ENCODE measurements around the gene DTL.

DTL gene

GRCh38 chr1:212132025-212132424 is 96.5 kb downstream of the DTL start:
- TF ChIP-seq CTCF (conservative IDR thresholded peaks at IDR 0.05) (no peak), ZFX (IDR thresholded peaks at IDR 0.05) (no peak)
- peak overlapping the region; percentile 50 for H3K27ac ChIP-seq

- TF ChIP-seq CTCF (conservative IDR thresholded peaks at IDR 0.05) (no peak), ZFX (IDR thresholded peaks at IDR 0.05) (no peak)
- H3K27ac ChIP-seq, result peak overlapping the region; percentile 68
Measured at GRCh38 chr1:212133319-212133718, 97.8 kb downstream of the DTL start.

GRCh38 chr1:212135166-212135565 is 99.6 kb downstream of the DTL start:
- no peak for TF ChIP-seq CTCF (conservative IDR thresholded peaks at IDR 0.05)
- no peak for TF ChIP-seq ZFX (IDR thresholded peaks at IDR 0.05)
- H3K27ac ChIP-seq, result no peak overlapping the region

- TF ChIP-seq CTCF (conservative IDR thresholded peaks at IDR 0.05), result no peak
- no peak for TF ChIP-seq ZFX (IDR thresholded peaks at IDR 0.05)
- H3K27ac ChIP-seq, result no peak overlapping the region
Measured at GRCh38 chr1:212137854-212138253, 102.3 kb downstream of the DTL start.

- TF ChIP-seq ZFX (IDR thresholded peaks at IDR 0.05) (no peak), CTCF (conservative IDR thresholded peaks at IDR 0.05) (no peak)
Measured at GRCh38 chr1:212138457-212138856, 102.9 kb downstream of the DTL start.

GRCh38 chr1:212139526-212140135 is 104.1 kb downstream of the DTL start:
- no peak overlapping the region for H3K27ac ChIP-seq
- TF ChIP-seq ZFX (IDR thresholded peaks at IDR 0.05) (no peak), CTCF (conservative IDR thresholded peaks at IDR 0.05) (no peak)

More at GRCh38 chr1:212138457-212138856, 102.9 kb downstream of the DTL start:
- no peak overlapping the region for H3K27ac ChIP-seq

- no peak overlapping the region for H3K27ac ChIP-seq
- TF ChIP-seq CTCF (conservative IDR thresholded peaks at IDR 0.05) (no peak), ZFX (IDR thresholded peaks at IDR 0.05) (no peak)
Measured at GRCh38 chr1:212141404-212141803, 105.9 kb downstream of the DTL start.
